OCI-LY1 (cell line): ENCODE data around the gene TAF11L8.
"Not testable (repeated sequence)": the region's sequence is repeated elsewhere in the genome, so short reads cannot be mapped to it uniquely, and the experiment has no call there.

Experiments
- H2AFZ ChIP-seq: fragments of 200-600 bp; sonication (generic), shearing (Covaris generic); 2 replicates; pipeline ENCODE4 v1.6.0; 2014; ENCODE audit warnings: antibody characterized with exemption, mild to moderate bottlenecking, low read length
- H3F3A ChIP-seq: fragments of 200-600 bp; sonication (generic), shearing (Covaris generic); 2 replicates; pipeline ENCODE4 v1.6.0; 2014; ENCODE audit warnings: mild to moderate bottlenecking, antibody characterized with exemption, low read length, moderate library complexity; ENCODE audit not compliant: insufficient read depth
- H3K27ac ChIP-seq: fragments of 200-600 bp; sonication (generic); 2 replicates; pipeline ENCODE4 v1.5.1; 2014; ENCODE audit warnings: low read length, mixed run types, mild to moderate bottlenecking, low read depth; ENCODE audit not compliant: poor library complexity, severe bottlenecking
- H3K27me3 ChIP-seq: fragments of 200-600 bp; sonication (generic); 2 replicates; pipeline ENCODE4 v1.6.0; 2014; ENCODE audit warnings: antibody characterized with exemption, mild to moderate bottlenecking, low read length, moderate library complexity; ENCODE audit not compliant: insufficient read depth
- H3K36me3 ChIP-seq: fragments of 200-600 bp; sonication (generic); 2 replicates; pipeline ENCODE4 v1.6.1; 2014; ENCODE audit warnings: mild to moderate bottlenecking, antibody characterized with exemption, low read length, moderate library complexity, mixed read lengths; ENCODE audit not compliant: insufficient read depth
- H3K4me1 ChIP-seq: fragments of 200-600 bp; sonication (generic); 2 replicates; pipeline ENCODE4 v1.5.1; 2014; ENCODE audit warnings: mild to moderate bottlenecking, low read length, moderate library complexity; ENCODE audit not compliant: insufficient read depth, severe bottlenecking
- H3K4me2 ChIP-seq: fragments of 200-600 bp; sonication (generic), shearing (Covaris generic); 2 replicates; pipeline ENCODE4 v1.6.1; 2014; ENCODE audit warnings: low read length
- H3K4me3 ChIP-seq: fragments of 200-600 bp; sonication (generic); 2 replicates; pipeline ENCODE4 v1.5.1; 2014; ENCODE audit warnings: low read length, low read depth, mild to moderate bottlenecking, mixed read lengths; ENCODE audit not compliant: poor library complexity, severe bottlenecking
- H3K79me2 ChIP-seq: fragments of 200-600 bp; shearing (Covaris generic); 2 replicates; pipeline ENCODE4 v1.6.1; 2016; ENCODE audit warnings: mixed run types, low read length, mixed read lengths; ENCODE audit not compliant: insufficient read depth
- H3K9ac ChIP-seq: fragments of 200-600 bp; sonication (generic), shearing (Covaris generic); 2 replicates; pipeline ENCODE4 v1.6.1; 2014; ENCODE audit warnings: mild to moderate bottlenecking, low read length, mixed read lengths
- H3K9me2 ChIP-seq: fragments of 200-600 bp; sonication (generic), shearing (Covaris generic); 2 replicates; pipeline ENCODE4 v1.6.1; 2014; ENCODE audit warnings: low read depth, mild to moderate bottlenecking, low read length, mixed read lengths
- H3K9me3 ChIP-seq: fragments of 200-600 bp; shearing (Covaris generic); 2 replicates; pipeline ENCODE4 v1.6.1; 2014; ENCODE audit warnings: low read length, mixed read lengths
- H4K20me1 ChIP-seq: fragments of 200-600 bp; sonication (generic), shearing (Covaris generic); 2 replicates; pipeline ENCODE4 v1.6.0; 2016; ENCODE audit warnings: mild to moderate bottlenecking, low read length; ENCODE audit not compliant: insufficient read depth
- EZH2 ChIP-seq: fragments of 200-600 bp; sonication (generic), shearing (Covaris generic); IDR thresholded peaks from 2 replicates; pipeline ENCODE4 v1.8.0; 2017; ENCODE audit warnings: borderline replicate concordance, mixed run types, mild to moderate bottlenecking, antibody characterized with exemption, low read length, moderate library complexity, mixed read lengths
- TF ChIP-seq, protein P1 (sequence below): fragments of 200-600 bp; sonication (generic), shearing (Covaris generic); IDR thresholded peaks from 2 replicates; pipeline ENCODE4 v1.5.1; 2017; ENCODE audit warnings: mild to moderate bottlenecking, antibody characterized with exemption, low read length, moderate library complexity, mixed read lengths

TAF11L8 gene

DNA sequence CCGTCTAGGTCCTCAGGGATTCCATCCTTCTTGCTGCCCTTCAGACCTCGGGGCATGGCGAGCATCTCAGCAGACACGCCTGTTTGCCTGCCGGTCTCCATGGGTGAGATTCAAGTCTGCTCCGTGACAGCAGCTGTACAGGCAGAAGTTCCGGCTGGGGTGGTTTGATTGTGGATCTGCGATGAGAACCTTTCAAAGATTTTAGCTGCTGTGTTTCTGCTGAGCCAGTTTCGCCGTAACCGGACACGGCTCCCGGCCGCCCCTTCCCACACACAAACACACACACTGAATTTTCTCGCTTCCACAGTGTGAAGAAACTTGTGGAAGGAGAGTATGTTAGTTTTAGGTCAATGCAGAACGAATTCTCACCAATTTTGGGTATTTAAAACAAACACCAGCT is at the start of gene TAF11L8:
TAF11L8 (minus strand) TSS at position 101 of the 400 bp plus-strand sequence.
- H3K4me3 ChIP-seq, H3K27me3 ChIP-seq, H3K9me3 ChIP-seq, H3K9ac ChIP-seq, H3K9me2 ChIP-seq, H3K4me2 ChIP-seq, H3K36me3 ChIP-seq, H4K20me1 ChIP-seq, H2AFZ ChIP-seq, H3K79me2 ChIP-seq, H3K4me1 ChIP-seq, H3K27ac ChIP-seq, H3F3A ChIP-seq: not testable (repeated sequence)

DNA sequence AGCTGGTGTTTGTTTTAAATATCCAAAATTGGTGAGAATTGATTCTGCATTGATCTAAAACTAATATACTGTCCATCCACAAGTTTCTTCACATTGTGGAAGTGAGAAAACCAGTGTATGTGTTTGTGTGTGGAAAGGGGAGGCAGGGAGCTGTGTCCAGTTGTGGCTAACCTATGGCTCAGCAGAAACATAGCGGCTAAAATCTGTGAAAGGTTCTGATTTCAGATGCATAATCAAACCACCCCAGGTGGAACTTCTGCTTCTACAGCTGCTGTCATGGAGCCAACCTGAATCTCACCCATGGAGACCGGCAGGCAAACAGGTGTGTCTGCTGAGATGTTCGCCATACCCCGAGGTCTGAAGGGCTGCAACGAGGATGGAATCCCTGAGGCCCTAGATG is 43.4 kb upstream of the TAF11L8 start, which contains the start of gene TAF11L14:
TAF11L14 (plus strand) TSS at position 301 of the 400 bp plus-strand sequence.
- H3K4me3 ChIP-seq: no peak within 1 kb of the TSS
- H2AFZ ChIP-seq: no peak within 1 kb of the TSS
- no peak within 1 kb of the TSS for H3K4me2 ChIP-seq
- H3K9me2 ChIP-seq: no peaks in the 10 kb centered on the region
- H4K20me1 ChIP-seq: no peaks in the 10 kb centered on the region
- no peaks in the 10 kb centered on the region for H3K4me1 ChIP-seq
- H3K27ac ChIP-seq: no peak within 1 kb of the TSS
- no peak within 1 kb of the TSS for H3K9ac ChIP-seq
- TF ChIP-seq, protein P1, sequence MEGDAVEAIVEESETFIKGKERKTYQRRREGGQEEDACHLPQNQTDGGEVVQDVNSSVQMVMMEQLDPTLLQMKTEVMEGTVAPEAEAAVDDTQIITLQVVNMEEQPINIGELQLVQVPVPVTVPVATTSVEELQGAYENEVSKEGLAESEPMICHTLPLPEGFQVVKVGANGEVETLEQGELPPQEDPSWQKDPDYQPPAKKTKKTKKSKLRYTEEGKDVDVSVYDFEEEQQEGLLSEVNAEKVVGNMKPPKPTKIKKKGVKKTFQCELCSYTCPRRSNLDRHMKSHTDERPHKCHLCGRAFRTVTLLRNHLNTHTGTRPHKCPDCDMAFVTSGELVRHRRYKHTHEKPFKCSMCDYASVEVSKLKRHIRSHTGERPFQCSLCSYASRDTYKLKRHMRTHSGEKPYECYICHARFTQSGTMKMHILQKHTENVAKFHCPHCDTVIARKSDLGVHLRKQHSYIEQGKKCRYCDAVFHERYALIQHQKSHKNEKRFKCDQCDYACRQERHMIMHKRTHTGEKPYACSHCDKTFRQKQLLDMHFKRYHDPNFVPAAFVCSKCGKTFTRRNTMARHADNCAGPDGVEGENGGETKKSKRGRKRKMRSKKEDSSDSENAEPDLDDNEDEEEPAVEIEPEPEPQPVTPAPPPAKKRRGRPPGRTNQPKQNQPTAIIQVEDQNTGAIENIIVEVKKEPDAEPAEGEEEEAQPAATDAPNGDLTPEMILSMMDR: no peak
- no peak for TF ChIP-seq EZH2
- H3K9me3 ChIP-seq: no peaks in the 10 kb centered on the region
- no peaks in the 10 kb centered on the region for H3K27me3 ChIP-seq
- H3F3A ChIP-seq: no peaks in the 10 kb centered on the region
- H3K79me2 ChIP-seq: no peaks in the 10 kb centered on the region
- H3K36me3 ChIP-seq: no peaks in the 10 kb centered on the region

DNA sequence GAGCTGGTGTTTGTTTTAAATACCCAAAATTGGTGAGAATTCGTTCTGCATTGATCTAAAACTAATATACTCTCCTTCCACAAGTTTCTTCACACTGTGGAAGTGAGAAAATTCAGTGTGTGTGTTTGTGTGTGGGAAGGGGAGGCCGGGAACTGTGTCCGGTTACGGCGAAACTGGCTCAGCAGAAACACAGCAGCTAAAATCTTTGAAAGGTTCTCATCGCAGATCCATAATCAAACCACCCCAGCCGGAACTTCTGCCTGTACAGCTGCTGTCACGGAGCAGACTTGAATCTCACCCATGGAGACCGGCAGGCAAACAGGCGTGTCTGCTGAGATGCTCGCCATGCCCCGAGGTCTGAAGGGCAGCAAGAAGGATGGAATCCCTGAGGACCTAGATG is 41.0 kb upstream of the TAF11L8 start, which contains the start of gene TAF11L13:
TAF11L13 (plus strand) TSS at position 301 of the 400 bp plus-strand sequence.
- not testable (repeated sequence) for H3K79me2 ChIP-seq, H3K9ac ChIP-seq, H3K9me2 ChIP-seq, H3K27ac ChIP-seq, H3K4me3 ChIP-seq, H3K4me1 ChIP-seq, H2AFZ ChIP-seq, H3F3A ChIP-seq, H3K9me3 ChIP-seq, H3K36me3 ChIP-seq, H4K20me1 ChIP-seq, H3K4me2 ChIP-seq, H3K27me3 ChIP-seq

GRCh38 chr5:17625686-17626085 is 34.9 kb upstream of the TAF11L8 start:
- no peaks in the 10 kb centered on the region for H3K9me2 ChIP-seq
- no peak overlapping the region for H3K9ac ChIP-seq
- no peaks in the 10 kb centered on the region for H3F3A ChIP-seq
- H3K79me2 ChIP-seq: no peaks in the 10 kb centered on the region
- H3K4me2 ChIP-seq: no peak overlapping the region
- no peaks in the 10 kb centered on the region for H4K20me1 ChIP-seq
- TF ChIP-seq, protein P1: no peak
- TF ChIP-seq EZH2: no peak
- H3K36me3 ChIP-seq: no peaks in the 10 kb centered on the region
- no peaks in the 10 kb centered on the region for H3K27me3 ChIP-seq
- no peak overlapping the region for H3K4me3 ChIP-seq
- H3K9me3 ChIP-seq: no peaks in the 10 kb centered on the region
- H3K27ac ChIP-seq: no peak overlapping the region
- no peaks in the 10 kb centered on the region for H3K4me1 ChIP-seq
- H2AFZ ChIP-seq: no peak overlapping the region
